ENCODE data around the gene BCAS1.
A peak's percentile ranks its signal among the peaks of the same experiment; 100 is the strongest.

Gene BCAS1

GRCh38 chr20:53946106-53946505 is 124.3 kb downstream of the BCAS1 start:
- H3K4me1 Mint-ChIP-seq (ENCODE audit: low read depth in 2 of 2), result peaks cover 28 to 32% of the 10 kb centered on the region in 2 donors
- no peak overlapping the region for H3K27ac Mint-ChIP-seq
- no peaks in the 10 kb centered on the region for H3K27me3 Mint-ChIP-seq
- ATAC-seq (replicated peaks), result no peak
- H3K4me3 Mint-ChIP-seq, result no peak overlapping the region
- H3K9me3 Mint-ChIP-seq, result no peaks in the 10 kb centered on the region
- peaks cover 6% of the 10 kb centered on the region for H3K36me3 Mint-ChIP-seq (ENCODE audit: insufficient read depth)
- no peak for DNase-seq

GRCh38 chr20:53945478-53945877 is 124.9 kb downstream of the BCAS1 start:
- peaks cover 28 to 31% of the 10 kb centered on the region in 2 donors for H3K4me1 Mint-ChIP-seq (ENCODE audit: low read depth in 2 of 2)

GRCh38 chr20:53944796-53945195 is 125.6 kb downstream of the BCAS1 start:
- Mint-ChIP-seq H3K4me1 (ENCODE audit: low read depth in 2 of 2) (peaks cover 24 to 29% of the 10 kb centered on the region in 2 donors), H3K4me3 (no peak overlapping the region), H3K36me3 (ENCODE audit: insufficient read depth) (peaks cover 6% of the 10 kb centered on the region), H3K27me3 (no peaks in the 10 kb centered on the region), H3K9me3 (no peaks in the 10 kb centered on the region), H3K27ac (no peak overlapping the region)
- DNase-seq, result no peak
- no peak for ATAC-seq (replicated peaks)

More at GRCh38 chr20:53945478-53945877, 124.9 kb downstream of the BCAS1 start:
- H3K4me3 Mint-ChIP-seq, result no peak overlapping the region
- no peak for ATAC-seq (replicated peaks)
- H3K27me3 Mint-ChIP-seq, result no peaks in the 10 kb centered on the region
- H3K27ac Mint-ChIP-seq, result no peak overlapping the region
- no peak for DNase-seq
- H3K9me3 Mint-ChIP-seq, result no peaks in the 10 kb centered on the region
- H3K36me3 Mint-ChIP-seq (ENCODE audit: insufficient read depth), result peaks cover 6% of the 10 kb centered on the region

GRCh38 chr20:53943522-53944291 is 126.7 kb downstream of the BCAS1 start:
- Mint-ChIP-seq H3K27me3 (no peaks in the 10 kb centered on the region), H3K9me3 (no peaks in the 10 kb centered on the region), H3K36me3 (ENCODE audit: insufficient read depth) (no peaks in the 10 kb centered on the region), H3K4me3 (no peak overlapping the region), H3K4me1 (ENCODE audit: low read depth in 2 of 2) (peaks cover 13 to 20% of the 10 kb centered on the region in 2 donors), H3K27ac (peak overlapping the region in 1 of 2 donors; percentile 69)
- DNase-seq (peak; percentile 22 to 42 (median 24)), ATAC-seq (replicated peaks) (peak; percentile 54)

GRCh38 chr20:53942973-53943372 is 127.4 kb downstream of the BCAS1 start:
- Mint-ChIP-seq H3K9me3 (no peaks in the 10 kb centered on the region), H3K36me3 (ENCODE audit: insufficient read depth) (no peaks in the 10 kb centered on the region), H3K27ac (no peak overlapping the region), H3K4me1 (ENCODE audit: low read depth in 2 of 2) (peaks cover 8 to 16% of the 10 kb centered on the region in 2 donors), H3K27me3 (no peaks in the 10 kb centered on the region), H3K4me3 (no peak overlapping the region)
- no peak for DNase-seq
- ATAC-seq (replicated peaks), result no peak

- Mint-ChIP-seq H3K36me3 (ENCODE audit: insufficient read depth) (no peaks in the 10 kb centered on the region), H3K4me3 (no peak overlapping the region), H3K4me1 (ENCODE audit: low read depth in 2 of 2) (peaks cover 8 to 19% of the 10 kb centered on the region in 2 donors), H3K9me3 (no peaks in the 10 kb centered on the region), H3K27ac (no peak overlapping the region), H3K27me3 (no peaks in the 10 kb centered on the region)
- ATAC-seq (replicated peaks), result no peak
- no peak for DNase-seq
Measured at GRCh38 chr20:53942472-53942816, 128.0 kb downstream of the BCAS1 start.

GRCh38 chr20:53941680-53942471 is 128.5 kb downstream of the BCAS1 start:
- Mint-ChIP-seq H3K27me3 (no peaks in the 10 kb centered on the region), H3K9me3 (no peaks in the 10 kb centered on the region), H3K4me1 (ENCODE audit: low read depth in 2 of 2) (peaks cover 8 to 19% of the 10 kb centered on the region in 2 donors), H3K4me3 (no peak overlapping the region), H3K36me3 (ENCODE audit: insufficient read depth) (no peaks in the 10 kb centered on the region), H3K27ac (no peak overlapping the region)
- DNase-seq (no peak), ATAC-seq (replicated peaks) (no peak)

GRCh38 chr20:53940907-53941545 is 129.4 kb downstream of the BCAS1 start:
- H3K27ac Mint-ChIP-seq, result no peak overlapping the region
- ATAC-seq (replicated peaks) (no peak), DNase-seq (no peak)
- H3K4me1 Mint-ChIP-seq (ENCODE audit: low read depth in 2 of 2), result peaks cover 8 to 19% of the 10 kb centered on the region in 2 donors
- no peak overlapping the region for H3K4me3 Mint-ChIP-seq
- no peaks in the 10 kb centered on the region for H3K9me3 Mint-ChIP-seq
- H3K27me3 Mint-ChIP-seq, result no peaks in the 10 kb centered on the region
- no peaks in the 10 kb centered on the region for H3K36me3 Mint-ChIP-seq (ENCODE audit: insufficient read depth)

- Mint-ChIP-seq H3K27me3 (no peaks in the 10 kb centered on the region), H3K36me3 (ENCODE audit: insufficient read depth) (no peaks in the 10 kb centered on the region), H3K4me1 (ENCODE audit: low read depth in 2 of 2) (peaks cover 13 to 26% of the 10 kb centered on the region in 2 donors), H3K9me3 (no peaks in the 10 kb centered on the region), H3K27ac (peak overlapping the region in 1 of 2 donors; percentile 13), H3K4me3 (no peak overlapping the region)
- ATAC-seq (replicated peaks) (no peak), DNase-seq (no peak)
Measured at GRCh38 chr20:53940360-53940702, 130.1 kb downstream of the BCAS1 start.

GRCh38 chr20:53939572-53940359 is 130.6 kb downstream of the BCAS1 start:
- H3K4me1 Mint-ChIP-seq (ENCODE audit: low read depth in 2 of 2), result peaks cover 19 to 31% of the 10 kb centered on the region in 2 donors

GRCh38 chr20:53939190-53939571 is 131.2 kb downstream of the BCAS1 start:
- Mint-ChIP-seq H3K36me3 (ENCODE audit: insufficient read depth) (no peaks in the 10 kb centered on the region), H3K4me3 (no peak overlapping the region), H3K4me1 (ENCODE audit: low read depth in 2 of 2) (peaks cover 22 to 37% of the 10 kb centered on the region in 2 donors), H3K27ac (no peak overlapping the region), H3K27me3 (no peaks in the 10 kb centered on the region), H3K9me3 (no peaks in the 10 kb centered on the region)
- no peak for ATAC-seq (replicated peaks)
- DNase-seq, result no peak

More at GRCh38 chr20:53939572-53940359, 130.6 kb downstream of the BCAS1 start:
- peak; percentile 42 to 65 (median 50) for DNase-seq
- Mint-ChIP-seq H3K36me3 (ENCODE audit: insufficient read depth) (no peaks in the 10 kb centered on the region), H3K27ac (peak overlapping the region in 1 of 2 donors; percentile 13), H3K9me3 (no peaks in the 10 kb centered on the region), H3K27me3 (no peaks in the 10 kb centered on the region), H3K4me3 (no peak overlapping the region)
- ATAC-seq (replicated peaks), result peak; percentile 75

- peaks cover 21 to 37% of the 10 kb centered on the region in 2 donors for H3K4me1 Mint-ChIP-seq (ENCODE audit: low read depth in 2 of 2)
Measured at GRCh38 chr20:53938739-53939138, 131.7 kb downstream of the BCAS1 start.

GRCh38 chr20:53937929-53938367 is 132.4 kb downstream of the BCAS1 start:
- Mint-ChIP-seq H3K9me3 (no peaks in the 10 kb centered on the region), H3K4me3 (no peak overlapping the region), H3K27me3 (no peaks in the 10 kb centered on the region), H3K36me3 (ENCODE audit: insufficient read depth) (no peaks in the 10 kb centered on the region), H3K27ac (peak overlapping the region; percentile 24 to 38), H3K4me1 (ENCODE audit: low read depth in 2 of 2) (peaks cover 21 to 42% of the 10 kb centered on the region in 2 donors)
- no peak for ATAC-seq (replicated peaks)
- no peak for DNase-seq

More at GRCh38 chr20:53938739-53939138, 131.7 kb downstream of the BCAS1 start:
- peak overlapping the region in 1 of 2 donors; percentile 38 for H3K27ac Mint-ChIP-seq
- H3K4me3 Mint-ChIP-seq, result no peak overlapping the region
- no peak for ATAC-seq (replicated peaks)
- no peak for DNase-seq
- H3K9me3 Mint-ChIP-seq, result no peaks in the 10 kb centered on the region
- no peaks in the 10 kb centered on the region for H3K36me3 Mint-ChIP-seq (ENCODE audit: insufficient read depth)
- no peaks in the 10 kb centered on the region for H3K27me3 Mint-ChIP-seq
